HepG2 (cell line): ENCODE data around the gene MAJIN. TPM values are rescaled to one million over a fixed set of nuclear protein-coding genes. Genes with fewer than 3 reads are reported as not detected.

ENCODE experiments used
- CAMTA2 ChIP-seq: sonication (generic); formaldehyde crosslinking; IDR thresholded peaks from 2 replicates; pipeline ENCODE4 v1.4.0; 2020; ENCODE audit warnings: mild to moderate bottlenecking, missing genetic modification reagents, borderline replicate concordance
- FIP1L1 ChIP-seq: fragments of 200-400 bp; formaldehyde crosslinking; IDR thresholded peaks from 2 replicates; pipeline ENCODE4 v1.6.1; 2018; ENCODE audit warnings: low read depth, mild to moderate bottlenecking, low read length, moderate library complexity, borderline replicate concordance; ENCODE audit not compliant: insufficient read depth
- FOXO1 ChIP-seq: sonication (generic); formaldehyde crosslinking; IDR thresholded peaks from 2 replicates; pipeline ENCODE4 v1.4.0; 2020; ENCODE audit warnings: missing genetic modification reagents
- HCFC1 ChIP-seq: fragments of 150-350 bp; IDR thresholded peaks from 2 replicates; pipeline ENCODE4 v1.6.1; 2014; ENCODE audit warnings: low read depth, low read length
- NAIF1 ChIP-seq: sonication (generic); formaldehyde crosslinking; IDR thresholded peaks from 2 replicates; pipeline ENCODE4 v1.5.0; 2020; ENCODE audit warnings: mild to moderate bottlenecking, missing genetic modification reagents, borderline replicate concordance
- NFYC ChIP-seq: IDR thresholded peaks from 2 replicates; pipeline ENCODE4 v1.6.1; 2016; ENCODE audit warnings: missing genetic modification reagents, missing compliant biosample characterization
- NKX3-1 ChIP-seq: sonication (generic); formaldehyde crosslinking; IDR thresholded peaks from 2 replicates; pipeline ENCODE4 v1.5.0; 2020; ENCODE audit warnings: missing genetic modification reagents
- NPAS2 ChIP-seq: sonication (generic); formaldehyde crosslinking; IDR thresholded peaks from 2 replicates; pipeline ENCODE4 v1.8.0; 2022; ENCODE audit warnings: mild to moderate bottlenecking, missing genetic modification reagents, borderline replicate concordance
- RFXANK ChIP-seq: IDR thresholded peaks from 2 replicates; pipeline ENCODE4 v1.6.1; 2016
- SATB2 ChIP-seq: sonication (generic); formaldehyde crosslinking; IDR thresholded peaks from 2 replicates; pipeline ENCODE4 v1.5.0; 2020; ENCODE audit warnings: missing genetic modification reagents
- TBX2 ChIP-seq: sonication (generic); formaldehyde crosslinking; IDR thresholded peaks from 2 replicates; pipeline ENCODE4 v1.5.0; 2020; ENCODE audit warnings: missing genetic modification reagents, mild to moderate bottlenecking, borderline replicate concordance
- U2AF2 ChIP-seq: fragments of 200-400 bp; formaldehyde crosslinking; IDR thresholded peaks from 2 replicates; pipeline ENCODE4 v1.6.1; 2017; ENCODE audit warnings: low read depth, mild to moderate bottlenecking, low read length
- ZNF552 ChIP-seq: sonication (generic); formaldehyde crosslinking; IDR thresholded peaks from 2 replicates; pipeline ENCODE4 v1.9.0; 2022; ENCODE audit warnings: missing genetic modification reagents, mild to moderate bottlenecking, borderline replicate concordance
- ZNF782 ChIP-seq: sonication (generic); formaldehyde crosslinking; IDR thresholded peaks from 2 replicates; pipeline ENCODE4 v1.4.0; 2020; ENCODE audit warnings: missing genetic modification reagents, mild to moderate bottlenecking, borderline replicate concordance
- ZNF891 ChIP-seq: sonication (generic); formaldehyde crosslinking; IDR thresholded peaks from 2 replicates; pipeline ENCODE4 v1.5.0; 2020; ENCODE audit warnings: mild to moderate bottlenecking, missing genetic modification reagents
- polyA plus RNA-seq, 8 experiments: library from polyadenylated mRNA; depleted of rRNA in 3 of 8; stranded (reverse) in 7 of 8; unstranded in 1 of 8; fragments of >200 nt; fragmentation: Illumina TruSeq in 4 of 8; extraction: Trizol in 4 of 8; gene quantifications; 2 replicates each; pipeline versions ENCODE4 v1.2.1 to v1.2.3, GENCODE V29; 2011 to 2016; ENCODE audit warnings: low read depth in 4 of 8, missing spikeins in 1 of 8, mixed read lengths in 1 of 8; ENCODE audit not compliant: insufficient read depth in 1 of 8
- total RNA-seq, 5 experiments: library from RNA; depleted of rRNA; stranded (reverse); fragments of >200 nt; fragmentation: Illumina TruSeq; extraction: Trizol; gene quantifications; 2 replicates each; pipeline ENCODE4 v1.2.3, GENCODE V29; 2016; ENCODE audit warnings: low read depth in 1 of 5
- TF ChIP-seq, protein P1 (sequence below): sonication (generic); formaldehyde crosslinking; IDR thresholded peaks from 2 replicates; pipeline ENCODE4 v1.8.1; 2023; ENCODE audit warnings: mild to moderate bottlenecking, missing genetic modification reagents
- TF ChIP-seq, protein P2 (sequence below): sonication (generic); formaldehyde crosslinking; conservative IDR thresholded peaks from 2 replicates; pipeline ENCODE4 v1.4.0; 2020; ENCODE audit warnings: missing genetic modification reagents
- TF ChIP-seq, protein P3 (sequence below): sonication (generic); formaldehyde crosslinking; IDR thresholded peaks from 2 replicates; pipeline ENCODE4 v1.8.0; 2022; ENCODE audit warnings: missing genetic modification reagents, mild to moderate bottlenecking, moderate library complexity, borderline replicate concordance
- TF ChIP-seq, protein P4 (sequence below): IDR thresholded peaks from 2 replicates; pipeline ENCODE4 v1.6.1; 2016; ENCODE audit warnings: control low read depth
- TF ChIP-seq, protein P5 (sequence below): sonication (generic); formaldehyde crosslinking; IDR thresholded peaks from 2 replicates; pipeline ENCODE4 v1.8.0; 2022; ENCODE audit warnings: mild to moderate bottlenecking, missing genetic modification reagents, moderate library complexity

MAJIN gene
- total and polyA plus RNA-seq, 2 of the 13 experiments (the other 11 are each of a cell fraction or from before 2014, with no cell fraction given): not detected

DNA sequence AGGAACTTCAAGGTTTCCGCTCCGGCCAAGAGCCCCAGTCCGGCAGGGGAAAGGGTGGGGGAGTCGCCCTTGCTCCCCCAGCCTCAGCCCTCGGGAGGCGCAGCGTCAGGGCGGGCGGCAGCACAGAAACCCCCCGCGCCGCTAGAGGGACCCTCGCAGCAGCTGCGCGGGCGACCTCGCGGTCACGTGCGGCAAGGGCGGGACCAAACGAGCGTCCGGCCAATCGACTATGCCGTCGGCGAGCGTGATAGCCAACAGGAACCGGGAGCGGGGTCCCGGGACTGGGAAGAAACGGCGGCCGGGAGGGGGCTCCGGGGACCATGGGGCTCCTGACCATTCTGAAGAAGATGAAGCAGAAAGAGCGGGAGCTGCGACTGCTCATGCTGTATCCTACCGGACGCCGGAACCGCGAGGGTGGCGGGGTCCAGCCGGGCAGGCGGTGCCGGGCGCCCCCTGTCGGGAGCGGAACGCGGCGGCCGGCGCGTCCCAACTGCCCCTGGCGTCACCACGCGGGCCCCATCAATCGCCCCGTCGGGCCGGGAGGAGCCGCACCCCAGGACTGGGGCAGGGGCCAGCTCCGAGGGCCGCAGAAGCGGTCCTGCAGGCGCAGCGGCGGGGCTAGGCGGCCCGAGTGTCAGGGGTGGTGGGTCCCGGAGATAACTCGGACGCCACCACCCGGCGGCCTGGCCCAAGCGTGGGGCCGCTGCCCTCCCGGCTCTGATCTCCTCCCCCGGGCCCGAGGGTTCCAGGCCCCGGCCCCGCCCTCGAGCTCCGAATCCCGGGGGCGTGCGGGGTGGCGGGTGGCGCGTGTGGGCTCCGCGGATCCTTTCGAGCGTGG lies 42.2 kb upstream of the MAJIN start, which contains the start of gene ARL2 (continued):
- TF ChIP-seq SATB2 (CRISPR knock-in tag): 0 out of 2 replicates have a peak, but pooled peaks have one; percentile 50
- peak; percentile 92 for TF ChIP-seq ZNF891 (CRISPR knock-in tag)
- TF ChIP-seq FIP1L1: 0 out of 2 replicates have a peak, but pooled peaks have one; percentile 5
- TF ChIP-seq RFXANK (CRISPR knock-in tag): no peak
- no peak for TF ChIP-seq NPAS2 (CRISPR knock-in tag)
- TF ChIP-seq FOXO1 (CRISPR knock-in tag): no peak
- TF ChIP-seq, protein P1, sequence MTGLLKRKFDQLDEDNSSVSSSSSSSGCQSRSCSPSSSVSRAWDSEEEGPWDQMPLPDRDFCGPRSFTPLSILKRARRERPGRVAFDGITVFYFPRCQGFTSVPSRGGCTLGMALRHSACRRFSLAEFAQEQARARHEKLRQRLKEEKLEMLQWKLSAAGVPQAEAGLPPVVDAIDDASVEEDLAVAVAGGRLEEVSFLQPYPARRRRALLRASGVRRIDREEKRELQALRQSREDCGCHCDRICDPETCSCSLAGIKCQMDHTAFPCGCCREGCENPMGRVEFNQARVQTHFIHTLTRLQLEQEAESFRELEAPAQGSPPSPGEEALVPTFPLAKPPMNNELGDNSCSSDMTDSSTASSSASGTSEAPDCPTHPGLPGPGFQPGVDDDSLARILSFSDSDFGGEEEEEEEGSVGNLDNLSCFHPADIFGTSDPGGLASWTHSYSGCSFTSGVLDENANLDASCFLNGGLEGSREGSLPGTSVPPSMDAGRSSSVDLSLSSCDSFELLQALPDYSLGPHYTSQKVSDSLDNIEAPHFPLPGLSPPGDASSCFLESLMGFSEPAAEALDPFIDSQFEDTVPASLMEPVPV: no peak
- 0 out of 2 replicates have a peak, but pooled peaks have one; percentile 15 for TF ChIP-seq HCFC1
- no peak for TF ChIP-seq U2AF2
- TF ChIP-seq, protein P2, sequence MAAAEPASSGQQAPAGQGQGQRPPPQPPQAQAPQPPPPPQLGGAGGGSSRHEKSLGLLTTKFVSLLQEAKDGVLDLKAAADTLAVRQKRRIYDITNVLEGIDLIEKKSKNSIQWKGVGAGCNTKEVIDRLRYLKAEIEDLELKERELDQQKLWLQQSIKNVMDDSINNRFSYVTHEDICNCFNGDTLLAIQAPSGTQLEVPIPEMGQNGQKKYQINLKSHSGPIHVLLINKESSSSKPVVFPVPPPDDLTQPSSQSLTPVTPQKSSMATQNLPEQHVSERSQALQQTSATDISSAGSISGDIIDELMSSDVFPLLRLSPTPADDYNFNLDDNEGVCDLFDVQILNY (CRISPR knock-in tag): peak; percentile 18; the same call in 1 of the 2 replicates
- no peak for TF ChIP-seq NAIF1 (CRISPR knock-in tag)
- peak; percentile 12; the same call in 1 of the 2 replicates for TF ChIP-seq NKX3-1
- TF ChIP-seq CAMTA2: 0 out of 2 replicates have a peak, but pooled peaks have one; percentile 67
- TF ChIP-seq ZNF782 (CRISPR knock-in tag): peak; percentile 65
- TF ChIP-seq, protein P3, sequence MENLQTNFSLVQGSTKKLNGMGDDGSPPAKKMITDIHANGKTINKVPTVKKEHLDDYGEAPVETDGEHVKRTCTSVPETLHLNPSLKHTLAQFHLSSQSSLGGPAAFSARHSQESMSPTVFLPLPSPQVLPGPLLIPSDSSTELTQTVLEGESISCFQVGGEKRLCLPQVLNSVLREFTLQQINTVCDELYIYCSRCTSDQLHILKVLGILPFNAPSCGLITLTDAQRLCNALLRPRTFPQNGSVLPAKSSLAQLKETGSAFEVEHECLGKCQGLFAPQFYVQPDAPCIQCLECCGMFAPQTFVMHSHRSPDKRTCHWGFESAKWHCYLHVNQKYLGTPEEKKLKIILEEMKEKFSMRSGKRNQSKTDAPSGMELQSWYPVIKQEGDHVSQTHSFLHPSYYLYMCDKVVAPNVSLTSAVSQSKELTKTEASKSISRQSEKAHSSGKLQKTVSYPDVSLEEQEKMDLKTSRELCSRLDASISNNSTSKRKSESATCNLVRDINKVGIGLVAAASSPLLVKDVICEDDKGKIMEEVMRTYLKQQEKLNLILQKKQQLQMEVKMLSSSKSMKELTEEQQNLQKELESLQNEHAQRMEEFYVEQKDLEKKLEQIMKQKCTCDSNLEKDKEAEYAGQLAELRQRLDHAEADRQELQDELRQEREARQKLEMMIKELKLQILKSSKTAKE (CRISPR knock-in tag): no peak
- TF ChIP-seq ZNF552 (CRISPR knock-in tag): 0 out of 2 replicates have a peak, but pooled peaks have one; percentile 59
- TF ChIP-seq, protein P4, sequence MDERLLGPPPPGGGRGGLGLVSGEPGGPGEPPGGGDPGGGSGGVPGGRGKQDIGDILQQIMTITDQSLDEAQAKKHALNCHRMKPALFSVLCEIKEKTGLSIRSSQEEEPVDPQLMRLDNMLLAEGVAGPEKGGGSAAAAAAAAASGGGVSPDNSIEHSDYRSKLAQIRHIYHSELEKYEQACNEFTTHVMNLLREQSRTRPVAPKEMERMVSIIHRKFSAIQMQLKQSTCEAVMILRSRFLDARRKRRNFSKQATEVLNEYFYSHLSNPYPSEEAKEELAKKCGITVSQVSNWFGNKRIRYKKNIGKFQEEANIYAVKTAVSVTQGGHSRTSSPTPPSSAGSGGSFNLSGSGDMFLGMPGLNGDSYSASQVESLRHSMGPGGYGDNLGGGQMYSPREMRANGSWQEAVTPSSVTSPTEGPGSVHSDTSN: no peak
- TF ChIP-seq, protein P5, sequence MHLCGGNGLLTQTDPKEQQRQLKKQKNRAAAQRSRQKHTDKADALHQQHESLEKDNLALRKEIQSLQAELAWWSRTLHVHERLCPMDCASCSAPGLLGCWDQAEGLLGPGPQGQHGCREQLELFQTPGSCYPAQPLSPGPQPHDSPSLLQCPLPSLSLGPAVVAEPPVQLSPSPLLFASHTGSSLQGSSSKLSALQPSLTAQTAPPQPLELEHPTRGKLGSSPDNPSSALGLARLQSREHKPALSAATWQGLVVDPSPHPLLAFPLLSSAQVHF: no peak
- peak; percentile 88 for TF ChIP-seq NFYC (CRISPR knock-in tag)
- TF ChIP-seq TBX2: peak; percentile 10; the same call in 1 of the 2 replicates
